Neural progenitor cell (in vitro differentiated cells): ENCODE results near the gene WWC1. TPM values are rescaled to one million over a fixed set of nuclear protein-coding genes. Genes with fewer than 3 reads are reported as not detected.
A peak's percentile ranks its signal among the peaks of the same experiment; 100 is the strongest.

Experiments
- DNase-seq: peaks from one replicate; pipeline ENCODE4 v3.0.0-alpha.2; 2016; ENCODE audit warnings: low spot score
- H2AFZ ChIP-seq: fragments of 200-600 bp; sonication (generic); replicated peaks from 2 replicates; pipeline ENCODE4 v1.6.1; 2016; ENCODE audit warnings: antibody characterized with exemption
- H3F3A ChIP-seq: fragments of 200-600 bp; sonication (generic); 2 replicates; pipeline ENCODE4 v1.6.1; 2016; ENCODE audit warnings: antibody characterized with exemption, low read depth
- H3K27ac ChIP-seq: fragments of 200-600 bp; sonication (generic); 2 replicates; pipeline ENCODE4 v1.5.1; 2016; ENCODE audit warnings: mild to moderate bottlenecking
- H3K27me3 ChIP-seq: fragments of 200-600 bp; sonication (generic); 2 replicates; pipeline ENCODE4 v1.6.1; 2016; ENCODE audit warnings: mild to moderate bottlenecking, moderate library complexity
- H3K36me3 ChIP-seq: fragments of 200-600 bp; sonication (generic); 2 replicates; pipeline ENCODE4 v1.5.1; 2016
- H3K4me1 ChIP-seq: fragments of 200-600 bp; sonication (generic); 2 replicates; pipeline ENCODE4 v1.6.1; 2016; ENCODE audit warnings: mixed run types
- H3K4me2 ChIP-seq: fragments of 200-600 bp; sonication (generic); 2 replicates; pipeline ENCODE4 v1.6.1; 2016
- H3K4me3 ChIP-seq: fragments of 200-600 bp; sonication (generic); 2 replicates; pipeline ENCODE4 v1.5.1; 2016
- H3K79me2 ChIP-seq: fragments of 200-600 bp; sonication (generic); 2 replicates; pipeline ENCODE4 v1.6.1; 2016; ENCODE audit warnings: low read depth
- H3K9ac ChIP-seq: fragments of 200-600 bp; sonication (generic); 2 replicates; pipeline ENCODE4 v1.6.1; 2016
- H3K9me3 ChIP-seq: fragments of 200-600 bp; sonication (generic); 2 replicates; pipeline ENCODE4 v1.5.1; 2016; ENCODE audit warnings: low read depth
- H4K20me1 ChIP-seq: fragments of 200-600 bp; sonication (generic); 2 replicates; pipeline ENCODE4 v1.6.1; 2016; ENCODE audit warnings: low read depth
- H3K27ac Mint-ChIP-seq: 3 replicates; pipeline ENCODE4 v1.8.0; 2021; ENCODE audit warnings: mixed read lengths
- H3K27me3 Mint-ChIP-seq: 2 replicates; pipeline ENCODE4 v1.8.0; 2022; ENCODE audit warnings: low read depth, mild to moderate bottlenecking, inconsistent platforms, moderate library complexity, mixed read lengths; ENCODE audit not compliant: insufficient read depth
- H3K36me3 Mint-ChIP-seq: 3 replicates; pipeline ENCODE4 v1.8.0; 2021; ENCODE audit warnings: mixed read lengths
- H3K4me1 Mint-ChIP-seq: 3 replicates; pipeline ENCODE4 v1.8.0; 2021; ENCODE audit warnings: mixed read lengths
- H3K4me3 Mint-ChIP-seq: 3 replicates; pipeline ENCODE4 v1.8.0; 2021; ENCODE audit warnings: mild to moderate bottlenecking, moderate library complexity, mixed read lengths
- H3K9me3 Mint-ChIP-seq: 3 replicates; pipeline ENCODE4 v1.8.0; 2020; ENCODE audit warnings: mixed read lengths
- EZH2 ChIP-seq: fragments of 200-600 bp; sonication (generic); IDR thresholded peaks from 2 replicates; pipeline ENCODE4 v1.6.1; 2017; ENCODE audit warnings: antibody characterized with exemption, mild to moderate bottlenecking, moderate library complexity
- EZH2phosphoT487 ChIP-seq: fragments of 200-600 bp; sonication (generic); IDR thresholded peaks from 2 replicates; pipeline ENCODE4 v1.6.1; 2017; ENCODE audit warnings: antibody characterized with exemption
- total RNA-seq: library from RNA; depleted of rRNA; stranded (reverse); fragments of >200 nt; gene quantifications from 2 replicates; pipeline ENCODE4 v1.2.3, GENCODE V29; 2015; ENCODE audit warnings: low replicate concordance
- TF ChIP-seq, protein P1 (sequence below): fragments of 200-600 bp; sonication (generic); IDR thresholded peaks from 2 replicates; pipeline ENCODE4 v1.5.1; 2017; ENCODE audit warnings: antibody characterized with exemption, mild to moderate bottlenecking

WWC1 gene
- total RNA-seq, 1 donor from 2014 or later, result 6.7 TPM

GRCh38 chr5:168420461-168420860 lies 129.0 kb downstream of the WWC1 start:
- Histone ChIP-seq H2AFZ (no peak overlapping the region), H3K27ac (no peak overlapping the region), H3K79me2 (no peaks in the 10 kb centered on the region), H4K20me1 (no peaks in the 10 kb centered on the region), H3F3A (no peaks in the 10 kb centered on the region), H3K36me3 (no peaks in the 10 kb centered on the region), H3K4me2 (no peak overlapping the region), H3K27me3 (no peaks in the 10 kb centered on the region), H3K4me1 (no peaks in the 10 kb centered on the region), H3K4me3 (no peak overlapping the region), H3K9me3 (no peaks in the 10 kb centered on the region), H3K9ac (no peak overlapping the region)
- TF ChIP-seq, protein P1, sequence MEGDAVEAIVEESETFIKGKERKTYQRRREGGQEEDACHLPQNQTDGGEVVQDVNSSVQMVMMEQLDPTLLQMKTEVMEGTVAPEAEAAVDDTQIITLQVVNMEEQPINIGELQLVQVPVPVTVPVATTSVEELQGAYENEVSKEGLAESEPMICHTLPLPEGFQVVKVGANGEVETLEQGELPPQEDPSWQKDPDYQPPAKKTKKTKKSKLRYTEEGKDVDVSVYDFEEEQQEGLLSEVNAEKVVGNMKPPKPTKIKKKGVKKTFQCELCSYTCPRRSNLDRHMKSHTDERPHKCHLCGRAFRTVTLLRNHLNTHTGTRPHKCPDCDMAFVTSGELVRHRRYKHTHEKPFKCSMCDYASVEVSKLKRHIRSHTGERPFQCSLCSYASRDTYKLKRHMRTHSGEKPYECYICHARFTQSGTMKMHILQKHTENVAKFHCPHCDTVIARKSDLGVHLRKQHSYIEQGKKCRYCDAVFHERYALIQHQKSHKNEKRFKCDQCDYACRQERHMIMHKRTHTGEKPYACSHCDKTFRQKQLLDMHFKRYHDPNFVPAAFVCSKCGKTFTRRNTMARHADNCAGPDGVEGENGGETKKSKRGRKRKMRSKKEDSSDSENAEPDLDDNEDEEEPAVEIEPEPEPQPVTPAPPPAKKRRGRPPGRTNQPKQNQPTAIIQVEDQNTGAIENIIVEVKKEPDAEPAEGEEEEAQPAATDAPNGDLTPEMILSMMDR, result no peak
- TF ChIP-seq EZH2 (no peak), EZH2phosphoT487 (no peak)
- Mint-ChIP-seq H3K27ac (no peak overlapping the region), H3K9me3 (no peaks in the 10 kb centered on the region), H3K4me1 (peaks cover 5% of the 10 kb centered on the region), H3K4me3 (no peak overlapping the region), H3K36me3 (peaks cover 10% of the 10 kb centered on the region), H3K27me3 (peaks cover 7% of the 10 kb centered on the region)
- DNase-seq, result no peak

DNA sequence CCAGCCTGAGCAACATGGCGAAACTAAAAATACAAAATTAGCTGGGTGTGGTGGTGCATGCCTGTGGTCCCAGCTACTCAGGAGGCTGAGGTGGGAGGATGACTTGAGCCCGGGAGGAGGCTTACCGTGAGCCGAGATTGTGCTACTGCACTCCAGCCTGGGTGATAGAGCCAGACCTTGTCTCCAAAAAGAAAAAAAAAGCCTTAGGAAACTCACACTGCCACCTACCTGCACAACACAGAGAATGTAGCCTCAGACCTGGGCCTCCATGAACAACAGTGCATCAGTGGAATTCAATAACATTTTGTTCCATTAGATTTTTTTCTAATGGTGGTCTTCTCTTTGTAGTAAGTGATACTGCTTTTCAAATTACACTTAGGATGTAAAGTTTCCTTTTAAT lies 131.0 kb downstream of the WWC1 start:
- peaks cover 8% of the 10 kb centered on the region for H3K36me3 Mint-ChIP-seq
- H3K27ac Mint-ChIP-seq, result no peak overlapping the region
- H3K27ac ChIP-seq, result no peak overlapping the region
- peaks cover 8% of the 10 kb centered on the region for H3K27me3 Mint-ChIP-seq
- H3K36me3 ChIP-seq, result no peaks in the 10 kb centered on the region
- no peak for TF ChIP-seq EZH2phosphoT487
- TF ChIP-seq, protein P1, result peak; percentile 41
- H3K9ac ChIP-seq, result no peak overlapping the region
- no peaks in the 10 kb centered on the region for H4K20me1 ChIP-seq
- H3K4me3 ChIP-seq, result no peak overlapping the region
- H3K79me2 ChIP-seq, result no peaks in the 10 kb centered on the region
- H3K27me3 ChIP-seq, result no peaks in the 10 kb centered on the region
- no peaks in the 10 kb centered on the region for H3K4me1 ChIP-seq
- no peaks in the 10 kb centered on the region for H3F3A ChIP-seq
- no peak overlapping the region for H2AFZ ChIP-seq
- no peaks in the 10 kb centered on the region for H3K9me3 ChIP-seq
- no peak for DNase-seq
- peaks cover 16% of the 10 kb centered on the region for H3K4me1 Mint-ChIP-seq
- H3K4me2 ChIP-seq, result no peak overlapping the region
- no peaks in the 10 kb centered on the region for H3K9me3 Mint-ChIP-seq
- H3K4me3 Mint-ChIP-seq, result no peak overlapping the region

- no peaks in the 10 kb centered on the region for H3K9me3 ChIP-seq
- H3F3A ChIP-seq, result no peaks in the 10 kb centered on the region
- no peaks in the 10 kb centered on the region for H4K20me1 ChIP-seq
- H3K9ac ChIP-seq, result no peak overlapping the region
- Mint-ChIP-seq H3K27ac (no peak overlapping the region), H3K27me3 (peaks cover 8% of the 10 kb centered on the region), H3K4me1 (peaks cover 16% of the 10 kb centered on the region), H3K36me3 (peaks cover 8% of the 10 kb centered on the region), H3K4me3 (no peak overlapping the region), H3K9me3 (no peaks in the 10 kb centered on the region)
- TF ChIP-seq, protein P1, result no peak
- TF ChIP-seq EZH2 (no peak), EZH2phosphoT487 (no peak)
- H3K79me2 ChIP-seq, result no peaks in the 10 kb centered on the region
- H3K4me1 ChIP-seq, result no peaks in the 10 kb centered on the region
- H3K27me3 ChIP-seq, result no peaks in the 10 kb centered on the region
- H3K4me3 ChIP-seq, result no peak overlapping the region
- no peak overlapping the region for H2AFZ ChIP-seq
- H3K27ac ChIP-seq, result no peak overlapping the region
- H3K4me2 ChIP-seq, result no peak overlapping the region
- DNase-seq, result no peak
- H3K36me3 ChIP-seq, result no peaks in the 10 kb centered on the region
Observed at GRCh38 chr5:168423478-168423877, 132.0 kb downstream of the WWC1 start.

DNA sequence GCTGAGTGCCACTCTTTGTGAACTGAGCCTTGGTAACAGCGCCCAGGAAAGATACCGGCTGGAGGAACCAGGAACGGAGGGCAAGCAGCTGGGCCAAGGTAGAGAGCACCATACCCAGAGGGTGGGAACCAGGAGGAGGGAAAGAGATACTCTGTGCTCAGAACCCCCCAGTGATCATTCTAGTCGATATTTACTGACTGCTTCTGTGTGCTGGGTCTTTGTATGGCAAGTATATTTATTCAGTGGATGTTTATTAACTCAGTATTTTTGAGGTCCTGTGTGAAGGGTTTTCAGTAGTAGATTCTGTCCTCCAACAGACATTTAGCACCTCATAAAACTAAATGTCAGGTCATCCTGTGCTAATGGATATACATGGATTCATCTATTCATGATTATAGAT lies 132.5 kb downstream of the WWC1 start:
- H3K27me3 Mint-ChIP-seq, result peaks cover 8% of the 10 kb centered on the region
- H3K4me1 Mint-ChIP-seq, result peaks cover 16% of the 10 kb centered on the region
- Histone ChIP-seq H3K9me3 (no peaks in the 10 kb centered on the region), H3K4me3 (no peak overlapping the region), H3K79me2 (no peaks in the 10 kb centered on the region), H3K27me3 (no peaks in the 10 kb centered on the region), H3F3A (no peaks in the 10 kb centered on the region), H3K9ac (no peak overlapping the region), H3K36me3 (no peaks in the 10 kb centered on the region), H3K27ac (no peak overlapping the region), H2AFZ (no peak overlapping the region), H3K4me1 (no peaks in the 10 kb centered on the region), H4K20me1 (no peaks in the 10 kb centered on the region), H3K4me2 (no peak overlapping the region)
- no peaks in the 10 kb centered on the region for H3K9me3 Mint-ChIP-seq
- peaks cover 9% of the 10 kb centered on the region for H3K36me3 Mint-ChIP-seq
- no peak overlapping the region for H3K4me3 Mint-ChIP-seq
- peak overlapping the region; percentile 82 for H3K27ac Mint-ChIP-seq
- DNase-seq, result no peak
- no peak for TF ChIP-seq EZH2
- TF ChIP-seq, protein P1, result no peak
